ENCODE results near the gene TXNDC17.

GRCh38 chr17:6636616-6637457 is 4.0 kb upstream of the TXNDC17 start:
- TF ChIP-seq POLR2AphosphoS5 (IDR thresholded peaks at IDR 0.05): no peak
- TF ChIP-seq CTCF (IDR thresholded peaks at IDR 0.05): no peak
